NCI-H1930 (cell line): Measurements from ENCODE around the gene ALB.
"Not testable (repeated sequence)": the region's sequence is repeated elsewhere in the genome, so short reads cannot be mapped to it uniquely, and the experiment has no call there.

Experiments
- DNase-seq, 2 experiments: peaks; one replicate each; lab custom pipeline; 2025; lab: John Stamatoyannopoulos, UW

ALB gene

DNA sequence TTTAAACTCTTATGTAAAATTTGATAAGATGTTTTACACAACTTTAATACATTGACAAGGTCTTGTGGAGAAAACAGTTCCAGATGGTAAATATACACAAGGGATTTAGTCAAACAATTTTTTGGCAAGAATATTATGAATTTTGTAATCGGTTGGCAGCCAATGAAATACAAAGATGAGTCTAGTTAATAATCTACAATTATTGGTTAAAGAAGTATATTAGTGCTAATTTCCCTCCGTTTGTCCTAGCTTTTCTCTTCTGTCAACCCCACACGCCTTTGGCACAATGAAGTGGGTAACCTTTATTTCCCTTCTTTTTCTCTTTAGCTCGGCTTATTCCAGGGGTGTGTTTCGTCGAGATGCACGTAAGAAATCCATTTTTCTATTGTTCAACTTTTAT, at the start of gene ALB:
Gene ALB (plus strand): TSS at position 246 of the 400 bp plus-strand sequence. CDS start 41 bp downstream, at position 287.
- no peak for DNase-seq

DNA sequence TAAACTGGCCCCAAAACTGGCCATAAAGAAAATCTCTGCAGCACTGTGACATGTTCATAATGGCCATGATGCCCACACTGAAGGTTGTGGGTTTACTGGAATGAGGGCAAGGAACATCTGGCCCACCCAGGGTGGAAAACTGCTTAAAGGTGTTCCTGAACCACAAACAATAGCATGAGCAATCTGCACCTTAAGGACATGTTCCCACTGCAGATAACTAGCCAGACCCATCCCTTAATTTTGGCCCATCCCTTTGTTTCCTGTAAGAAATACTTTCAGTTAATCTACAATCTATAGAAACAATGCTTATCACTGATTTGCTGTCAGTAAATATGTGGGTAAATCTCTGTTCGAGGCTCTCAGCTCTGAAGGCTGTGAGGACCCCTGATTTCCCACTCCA, 46.9 kb upstream of the ALB start:
- not testable (repeated sequence) for DNase-seq

DNA sequence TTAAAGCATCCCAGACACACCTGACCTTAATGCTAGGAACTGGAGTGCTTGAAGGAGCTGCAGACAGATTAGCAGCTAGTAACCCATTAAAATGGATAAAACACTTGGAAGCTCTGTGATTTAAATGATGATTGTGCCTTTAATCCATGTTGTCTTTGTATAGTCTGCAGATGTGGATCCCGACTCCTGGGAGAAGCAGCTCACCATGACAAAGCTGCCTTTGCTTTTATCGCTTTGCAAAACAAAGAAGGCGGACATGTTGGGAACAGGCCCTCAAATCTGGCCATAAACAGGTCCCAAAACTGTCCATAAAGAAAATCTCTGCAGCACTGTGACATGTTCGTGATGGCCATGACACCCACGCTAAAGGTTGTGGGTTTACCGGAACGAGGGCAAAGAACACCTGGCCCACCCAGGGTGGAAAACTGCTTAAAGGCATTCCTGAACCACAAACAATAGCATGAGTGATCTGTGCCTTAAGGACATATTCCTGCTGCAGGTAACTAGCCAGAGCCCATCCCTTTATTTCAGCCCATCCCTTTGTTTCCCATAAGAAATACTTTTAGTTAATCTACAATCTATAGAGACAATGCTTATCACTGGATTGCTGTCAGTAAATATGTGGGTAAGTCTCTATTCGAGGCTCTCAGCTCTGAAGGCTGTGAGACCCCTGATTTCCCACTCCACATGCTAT, 34.4 kb upstream of the ALB start:
- DNase-seq: not testable (repeated sequence)

DNA sequence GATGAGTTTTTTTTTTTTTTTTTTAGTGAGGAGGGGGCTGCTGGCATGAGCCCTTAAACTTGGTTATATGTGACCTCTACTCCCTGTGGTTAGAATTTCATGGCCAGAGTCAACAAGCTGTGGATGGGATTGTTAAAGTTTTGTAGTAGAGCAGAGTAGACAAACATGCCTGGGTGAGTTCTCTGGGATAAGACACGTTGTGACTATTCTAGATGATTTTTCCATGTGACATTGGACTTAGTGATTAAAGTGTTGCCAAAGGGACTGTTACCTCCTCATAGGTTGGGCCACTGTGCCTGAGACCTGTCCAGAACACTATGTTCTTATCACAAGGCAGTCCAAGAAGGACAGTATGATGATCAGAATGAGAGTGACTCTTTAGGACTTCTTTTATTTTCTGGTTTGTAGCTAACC, 28.8 kb upstream of the ALB start:
- DNase-seq: no peak

DNA sequence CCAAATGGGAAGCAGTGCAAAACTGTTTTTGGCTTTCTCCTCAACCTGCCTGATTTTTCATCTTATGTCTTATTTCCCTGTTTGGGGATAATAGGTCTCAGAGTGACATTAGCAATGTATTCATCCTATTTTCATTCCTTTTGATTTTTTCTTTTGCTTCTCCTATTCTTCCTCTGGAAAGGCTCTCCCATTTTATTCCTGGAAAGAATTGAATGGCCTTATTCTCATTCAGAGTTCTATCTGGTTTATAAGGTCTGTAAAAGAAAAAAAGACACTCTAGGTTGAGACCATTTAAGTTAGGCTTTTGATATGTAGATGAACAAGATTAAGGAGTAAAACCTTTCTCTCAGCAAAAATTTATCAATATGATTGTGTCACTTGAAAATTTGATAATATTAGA, 27.8 kb upstream of the ALB start:
- no peak for DNase-seq

DNA sequence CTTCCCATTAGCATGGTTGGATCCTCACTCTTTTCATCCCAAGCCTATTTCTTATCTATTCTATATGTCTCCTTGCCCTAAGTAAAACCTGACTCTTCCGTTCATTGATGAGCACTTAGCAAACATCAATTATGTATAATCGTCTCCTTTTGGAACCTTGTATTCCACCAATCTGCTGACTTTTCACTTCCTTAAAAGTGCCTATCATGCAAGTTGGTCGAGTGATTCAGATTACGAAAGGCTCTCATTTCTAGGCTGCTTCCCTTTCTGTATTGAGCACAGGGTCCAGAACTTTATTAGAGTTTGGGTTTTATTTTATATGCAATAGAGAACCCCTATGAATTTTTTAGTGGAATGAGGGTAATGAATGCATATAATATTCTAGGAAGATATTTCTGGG, 27.1 kb upstream of the ALB start:
- DNase-seq: no peak

DNA sequence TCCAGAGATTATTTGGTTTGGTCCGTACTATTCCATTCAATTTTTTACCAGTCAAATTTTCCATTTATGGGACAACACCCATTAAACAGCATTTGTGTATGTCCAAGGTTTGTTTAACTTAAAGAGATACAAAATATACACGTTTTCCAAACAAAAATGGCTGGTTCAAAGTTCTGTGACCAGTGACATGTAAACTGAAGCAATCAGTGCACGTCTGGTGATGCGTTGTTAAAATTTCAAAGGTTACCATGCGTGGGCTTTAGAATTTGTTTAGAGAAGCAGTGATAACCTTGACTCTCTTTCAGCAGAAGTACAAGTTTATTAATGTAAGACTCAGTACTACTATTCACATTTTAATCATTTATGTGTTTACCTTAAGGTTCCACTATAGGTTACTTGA, 25.2 kb upstream of the ALB start:
- DNase-seq: no peak

DNA sequence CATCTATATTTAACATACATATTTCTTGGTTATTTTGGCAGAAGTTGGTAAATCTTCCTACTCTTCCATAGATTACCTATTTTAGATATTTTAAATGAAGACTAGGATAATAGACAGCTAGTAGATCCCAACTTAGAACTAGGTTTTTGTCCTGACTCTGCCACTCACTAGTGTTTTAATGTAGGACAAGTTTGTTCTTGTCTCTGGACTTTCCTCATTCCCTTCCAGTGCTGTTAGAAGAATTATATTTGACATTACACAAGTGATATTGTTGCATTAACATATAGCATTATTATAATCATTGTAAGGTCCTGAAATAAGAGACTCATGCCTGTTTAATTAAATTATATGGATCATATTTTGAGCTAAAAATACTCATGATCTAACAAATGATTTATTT, 24.1 kb upstream of the ALB start:
- DNase-seq: no peak

DNA sequence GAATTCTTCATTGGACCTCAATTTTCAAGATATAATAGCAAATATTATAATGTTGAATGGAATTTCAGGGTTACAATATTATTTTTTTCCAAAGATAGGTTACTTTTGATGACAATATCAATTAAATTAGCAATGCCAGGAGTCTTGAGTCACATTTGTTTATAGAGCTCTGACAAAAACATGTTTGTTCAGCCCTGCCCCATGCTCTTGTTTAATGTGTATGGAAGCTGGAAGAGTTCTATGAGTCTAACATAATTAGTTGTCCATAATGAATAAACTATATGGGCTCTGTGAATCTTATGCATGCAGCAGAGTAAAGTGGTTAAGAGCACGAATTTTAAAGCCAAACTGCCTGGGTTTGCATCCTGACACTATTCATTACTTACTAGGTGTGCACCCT, 22.9 kb upstream of the ALB start:
- DNase-seq: no peak

DNA sequence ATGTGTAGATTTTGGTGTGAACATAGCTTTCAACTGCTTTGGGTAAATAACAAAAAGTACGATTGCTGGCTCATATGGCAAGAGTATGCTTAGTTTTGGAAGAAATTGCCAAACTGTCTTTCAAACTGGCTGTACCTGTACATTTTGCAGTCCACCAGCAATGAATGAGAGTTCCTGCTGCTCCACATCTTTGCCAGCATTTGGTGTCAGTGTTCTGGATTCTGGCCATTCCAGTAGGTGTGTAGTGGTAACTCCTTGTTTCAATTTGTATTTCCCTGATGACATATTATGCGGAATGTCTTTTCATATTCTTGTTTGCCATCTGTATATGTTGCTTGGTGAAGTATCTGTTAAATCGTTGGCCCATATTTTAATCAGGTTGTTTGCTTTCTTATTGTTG, 20.6 kb upstream of the ALB start:
- DNase-seq: no peak

DNA sequence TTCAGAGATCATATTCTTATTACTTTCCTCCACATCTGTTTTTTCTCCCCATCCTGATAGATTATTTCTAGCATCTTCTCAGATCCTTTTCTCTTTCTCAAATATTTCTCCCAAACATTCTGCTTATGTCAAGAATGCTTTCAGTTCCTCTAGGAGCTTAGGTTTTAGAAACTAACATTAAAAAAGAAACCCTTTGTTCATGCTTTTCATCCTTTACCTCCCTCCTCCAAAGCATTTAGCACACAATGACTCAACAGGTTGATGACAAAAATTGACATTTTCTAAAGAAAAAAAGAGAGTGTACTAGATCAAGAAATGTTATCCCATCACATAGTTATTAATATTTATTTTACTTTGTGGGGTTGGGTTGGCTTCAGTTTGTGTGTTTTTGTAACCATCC, 16.5 kb upstream of the ALB start:
- DNase-seq: no peak

DNA sequence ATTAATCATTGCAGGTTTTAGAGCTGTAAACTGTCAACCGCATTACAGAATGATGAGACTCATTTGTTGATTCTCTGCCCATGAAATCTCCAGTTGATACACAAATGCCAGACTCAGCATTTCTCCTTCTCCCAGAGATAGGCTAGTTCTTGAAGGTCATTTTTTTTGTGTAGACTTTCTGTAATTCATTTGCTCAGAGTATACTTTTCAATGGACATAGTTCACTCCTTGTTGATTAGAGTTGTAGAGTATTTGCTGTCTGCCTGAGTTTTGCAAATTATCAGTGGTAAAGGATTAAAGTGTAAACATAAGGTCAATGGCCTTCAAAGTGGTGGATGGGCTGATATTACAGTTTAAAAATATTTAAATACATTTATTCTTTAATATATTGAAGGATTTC, 15.2 kb upstream of the ALB start:
- no peak for DNase-seq

DNA sequence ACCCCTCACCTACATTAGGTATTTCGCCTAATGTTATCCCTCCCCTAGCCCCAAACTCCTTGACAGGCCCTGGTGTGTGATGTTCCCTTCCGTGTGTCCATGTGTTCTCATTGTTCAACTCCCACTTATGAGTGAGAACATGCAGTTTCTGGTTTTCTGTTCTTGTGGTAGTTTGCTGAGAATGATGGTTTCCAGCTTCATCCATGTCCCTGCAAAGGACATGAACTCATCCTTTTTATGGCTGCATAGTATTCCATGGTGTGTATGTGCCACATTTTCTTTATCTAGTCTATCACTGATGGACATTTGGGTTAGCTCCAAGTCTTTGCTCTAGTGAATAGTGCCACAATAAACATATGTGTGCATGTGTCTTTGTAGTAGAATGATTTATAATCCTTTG, 14.4 kb upstream of the ALB start:
- DNase-seq: not testable (repeated sequence)

DNA sequence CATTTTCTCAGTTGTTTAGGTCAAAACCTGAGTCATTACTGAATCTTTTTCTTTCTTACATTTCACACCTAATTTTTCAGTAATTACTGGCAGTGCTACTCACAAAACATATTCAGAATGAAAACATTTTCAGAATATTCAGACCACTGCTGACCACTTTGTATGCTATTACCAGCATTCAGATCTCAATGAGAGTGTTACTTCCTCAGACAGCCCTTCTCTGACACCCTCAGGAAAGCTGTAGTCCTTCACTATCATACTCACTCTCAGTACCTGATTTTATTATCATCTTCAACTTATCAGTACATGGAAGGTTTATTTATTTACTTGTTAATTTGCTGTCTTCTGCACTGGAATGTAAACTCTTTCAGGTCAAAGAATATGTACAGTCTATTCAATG, 12.3 kb upstream of the ALB start:
- DNase-seq: no peak

DNA sequence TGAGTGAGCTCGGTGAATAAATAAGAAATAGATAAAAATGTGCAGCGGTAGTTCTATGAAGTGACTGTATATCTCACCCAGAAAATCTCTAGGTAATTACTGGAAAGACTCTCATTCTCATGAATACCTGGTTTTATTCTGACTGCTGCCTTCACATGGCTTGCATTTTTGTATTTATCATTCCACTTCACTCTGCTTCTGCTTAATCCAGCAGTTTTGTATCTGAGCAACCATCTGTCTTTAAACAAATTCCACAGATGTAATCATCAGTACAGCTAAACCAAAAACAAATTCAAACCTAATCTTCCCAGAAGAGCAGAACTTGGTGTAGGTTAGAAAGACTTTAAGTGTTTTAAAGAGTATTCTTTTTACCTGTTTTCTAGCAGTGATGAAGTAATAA, 11.2 kb upstream of the ALB start:
- DNase-seq: no peak

DNA sequence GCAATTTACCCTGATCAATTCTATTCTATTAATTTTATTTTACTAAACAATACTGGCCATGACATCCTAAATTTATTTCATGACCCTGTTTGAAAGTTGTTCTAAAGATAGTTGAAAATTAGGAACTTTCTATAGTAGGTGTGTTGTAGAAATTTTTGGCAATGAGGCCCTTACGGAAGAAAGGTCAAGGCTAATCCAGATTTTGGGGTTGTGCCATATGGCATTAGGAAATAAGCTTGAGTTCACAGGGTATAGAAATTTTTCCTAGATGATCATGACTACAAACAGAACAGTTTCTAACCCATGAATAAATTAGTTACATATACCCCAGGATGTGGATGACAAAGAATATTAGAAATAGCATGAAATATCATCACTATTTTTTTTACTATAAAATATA, 7.8 kb upstream of the ALB start:
- no peak for DNase-seq

DNA sequence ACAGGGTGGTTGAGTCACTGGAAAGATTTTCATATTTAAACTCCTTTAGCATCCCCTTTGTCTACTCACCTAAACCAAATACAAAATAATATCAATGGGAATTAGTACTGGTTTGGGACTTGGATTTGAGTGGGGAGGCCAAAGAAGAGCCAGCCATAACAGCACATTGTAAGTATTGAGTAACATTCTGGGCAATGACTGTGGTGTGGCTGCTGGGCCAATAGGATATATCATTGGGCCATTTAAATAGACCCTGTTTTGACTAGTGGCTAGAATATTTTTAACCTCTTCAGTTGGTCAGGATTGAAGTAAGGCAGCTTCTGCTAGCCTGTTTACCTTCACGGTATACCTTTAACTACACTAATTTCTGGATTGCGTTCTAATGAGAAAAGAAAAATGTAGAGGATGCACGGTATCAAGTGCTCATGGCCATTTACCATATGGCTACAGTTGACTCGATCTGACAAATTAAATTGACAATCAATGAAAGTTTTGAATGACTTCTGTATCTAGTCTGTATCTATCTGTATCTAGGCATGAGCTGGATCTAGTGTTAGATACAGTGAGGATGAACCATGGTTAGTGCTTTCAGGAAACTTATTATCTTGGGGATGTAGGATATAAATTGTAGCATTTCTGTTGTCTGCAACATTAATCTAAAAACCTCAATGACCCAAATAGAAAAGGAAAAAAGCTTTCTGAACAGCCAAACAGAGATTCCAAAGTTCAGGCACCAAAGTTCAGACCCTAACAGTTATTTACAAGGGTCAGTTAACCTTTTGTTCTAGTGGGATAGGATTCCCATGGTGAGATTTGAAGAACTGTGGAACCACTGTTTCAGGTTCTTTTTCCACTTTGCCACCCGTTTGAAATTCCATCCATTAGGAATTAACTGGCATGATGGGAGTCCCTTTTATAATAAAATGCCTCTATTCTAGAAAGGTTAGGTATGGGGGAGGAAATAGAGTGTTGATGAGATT, 6.8 kb upstream of the ALB start:
- no peak for DNase-seq

DNA sequence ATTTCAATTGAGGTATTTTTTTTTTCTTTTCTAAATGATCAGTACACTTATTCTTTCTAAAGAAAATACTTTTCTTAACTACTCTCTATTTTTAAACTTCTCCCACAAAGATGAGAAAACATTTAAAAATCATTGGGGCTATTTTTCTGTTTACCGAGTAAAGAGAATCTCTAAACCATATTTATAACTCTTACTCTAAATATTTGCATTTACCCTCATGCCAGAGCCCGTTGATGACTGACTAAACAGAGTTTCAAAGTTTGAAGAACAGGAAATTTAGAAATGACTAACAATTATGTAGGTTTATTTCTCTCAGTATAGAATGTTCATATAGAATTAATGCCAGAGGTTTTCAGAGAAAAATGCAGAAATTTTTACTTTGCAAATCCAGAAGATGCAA, 2.7 kb upstream of the ALB start:
- DNase-seq: no peak

DNA sequence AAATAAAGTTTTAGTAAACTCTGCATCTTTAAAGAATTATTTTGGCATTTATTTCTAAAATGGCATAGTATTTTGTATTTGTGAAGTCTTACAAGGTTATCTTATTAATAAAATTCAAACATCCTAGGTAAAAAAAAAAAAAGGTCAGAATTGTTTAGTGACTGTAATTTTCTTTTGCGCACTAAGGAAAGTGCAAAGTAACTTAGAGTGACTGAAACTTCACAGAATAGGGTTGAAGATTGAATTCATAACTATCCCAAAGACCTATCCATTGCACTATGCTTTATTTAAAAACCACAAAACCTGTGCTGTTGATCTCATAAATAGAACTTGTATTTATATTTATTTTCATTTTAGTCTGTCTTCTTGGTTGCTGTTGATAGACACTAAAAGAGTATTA, 370 bp downstream of the ALB start:
- no peak for DNase-seq

DNA sequence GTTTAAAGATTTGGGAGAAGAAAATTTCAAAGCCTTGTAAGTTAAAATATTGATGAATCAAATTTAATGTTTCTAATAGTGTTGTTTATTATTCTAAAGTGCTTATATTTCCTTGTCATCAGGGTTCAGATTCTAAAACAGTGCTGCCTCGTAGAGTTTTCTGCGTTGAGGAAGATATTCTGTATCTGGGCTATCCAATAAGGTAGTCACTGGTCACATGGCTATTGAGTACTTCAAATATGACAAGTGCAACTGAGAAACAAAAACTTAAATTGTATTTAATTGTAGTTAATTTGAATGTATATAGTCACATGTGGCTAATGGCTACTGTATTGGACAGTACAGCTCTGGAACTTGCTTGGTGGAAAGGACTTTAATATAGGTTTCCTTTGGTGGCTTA, 1.1 kb downstream of the ALB start:
- DNase-seq: no peak

DNA sequence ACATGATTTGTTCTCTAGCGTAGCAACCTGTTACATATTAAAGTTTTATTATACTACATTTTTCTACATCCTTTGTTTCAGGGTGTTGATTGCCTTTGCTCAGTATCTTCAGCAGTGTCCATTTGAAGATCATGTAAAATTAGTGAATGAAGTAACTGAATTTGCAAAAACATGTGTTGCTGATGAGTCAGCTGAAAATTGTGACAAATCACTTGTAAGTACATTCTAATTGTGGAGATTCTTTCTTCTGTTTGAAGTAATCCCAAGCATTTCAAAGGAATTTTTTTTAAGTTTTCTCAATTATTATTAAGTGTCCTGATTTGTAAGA, 2.4 kb downstream of the ALB start:
- no peak for DNase-seq

DNA sequence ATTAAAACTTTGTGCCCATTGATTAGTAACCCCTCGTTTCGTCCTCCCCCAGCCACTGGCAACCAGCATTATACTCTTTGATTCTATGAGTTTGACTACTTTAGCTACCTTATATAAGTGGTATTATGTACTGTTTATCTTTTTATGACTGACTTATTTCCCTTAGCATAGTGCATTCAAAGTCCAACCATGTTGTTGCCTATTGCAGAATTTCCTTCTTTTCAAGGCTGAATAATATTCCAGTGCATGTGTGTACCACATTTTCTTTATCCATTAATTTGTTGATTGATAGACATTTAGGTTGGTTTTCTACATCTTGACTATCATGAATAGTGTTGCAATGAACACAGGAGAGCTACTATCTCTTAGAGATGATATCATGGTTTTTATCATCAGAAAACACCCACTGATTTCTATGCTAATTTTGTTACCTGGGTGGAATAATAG, 3.2 kb downstream of the ALB start:
- no peak for DNase-seq

DNA sequence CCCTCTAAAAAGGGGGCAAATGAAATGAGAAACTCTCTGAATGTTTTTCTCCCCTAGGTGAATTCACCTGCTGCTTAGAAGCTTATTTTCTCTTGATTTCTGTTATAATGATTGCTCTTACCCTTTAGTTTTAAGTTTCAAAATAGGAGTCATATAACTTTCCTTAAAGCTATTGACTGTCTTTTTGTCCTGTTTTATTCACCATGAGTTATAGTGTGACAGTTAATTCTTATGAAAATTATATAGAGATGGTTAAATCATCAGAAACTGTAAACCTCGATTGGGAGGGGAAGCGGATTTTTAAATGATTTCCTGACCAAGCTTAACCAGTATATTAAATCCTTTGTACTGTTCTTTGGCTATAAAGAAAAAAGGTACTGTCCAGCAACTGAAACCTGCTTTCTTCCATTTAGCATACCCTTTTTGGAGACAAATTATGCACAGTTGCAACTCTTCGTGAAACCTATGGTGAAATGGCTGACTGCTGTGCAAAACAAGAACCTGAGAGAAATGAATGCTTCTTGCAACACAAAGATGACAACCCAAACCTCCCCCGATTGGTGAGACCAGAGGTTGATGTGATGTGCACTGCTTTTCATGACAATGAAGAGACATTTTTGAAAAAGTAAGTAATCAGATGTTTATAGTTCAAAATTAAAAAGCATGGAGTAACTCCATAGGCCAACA, 4.2 kb downstream of the ALB start:
- DNase-seq: no peak
